SK-N-SH treated with all-trans-retinoic acid at 6 μM for 48 hours (cell line): ENCODE data around the gene HRG.
"Not testable (repeated sequence)": the region's sequence is repeated elsewhere in the genome, so short reads cannot be mapped to it uniquely, and the experiment has no call there.

Source experiments
- ESRRG ChIP-seq: fragments of 250-450 bp; sonication (Bioruptor Pico); IDR thresholded peaks from 2 replicates; pipeline ENCODE4 v1.6.1; 2021; ENCODE audit warnings: mild to moderate bottlenecking
- ISL1 ChIP-seq: fragments of 250-450 bp; sonication (Bioruptor Pico); IDR thresholded peaks from 2 replicates; pipeline ENCODE4 v2.1.2; 2022; ENCODE audit warnings: mild to moderate bottlenecking, moderate library complexity
- RARB ChIP-seq: fragments of 250-450 bp; sonication (Bioruptor Pico); IDR thresholded peaks from 2 replicates; pipeline ENCODE4 v1.8.0; 2021; ENCODE audit warnings: mild to moderate bottlenecking, moderate library complexity
- TCF4 ChIP-seq: fragments of 250-450 bp; sonication (Bioruptor Pico); IDR thresholded peaks from 2 replicates; pipeline ENCODE4 v1.8.0; 2021; ENCODE audit warnings: mild to moderate bottlenecking, moderate library complexity, borderline replicate concordance

DNA sequence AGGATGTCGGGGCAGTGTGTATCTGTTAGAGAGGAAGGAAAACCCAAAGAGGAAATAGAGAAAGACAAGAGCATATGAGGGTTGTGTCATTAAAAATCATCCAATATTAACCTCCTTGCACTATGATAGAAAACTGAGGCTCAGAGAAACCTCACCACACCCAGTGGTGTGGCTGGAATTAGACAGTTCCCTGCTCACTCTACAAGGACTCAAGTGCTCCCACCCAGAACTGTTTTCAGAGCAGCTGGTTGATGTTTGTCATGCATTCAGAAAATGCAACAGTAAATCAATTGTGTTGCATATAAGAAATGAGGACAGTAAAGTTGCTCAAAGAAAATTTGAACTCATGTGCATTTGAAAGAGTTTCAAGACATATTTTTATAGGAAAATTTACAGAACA lies 24.5 kb downstream of the HRG start:
- not testable (repeated sequence) for TF ChIP-seq TCF4, ISL1, RARB, ESRRG (CRISPR knock-in tag)
